HG03066 (cell line): Measurements from ENCODE around the gene ROPN1L.

Experiments used
- ATAC-seq: cut with Tn5 transposase; IDR thresholded peaks from one replicate; pipeline ENCODE4 v1.9.1; 2021; ENCODE audit warnings: low read depth; ENCODE audit not compliant: unreplicated experiment

ROPN1L gene

GRCh38 chr5:10456583-10457420 is 15.1 kb downstream of the ROPN1L start:
- no peak for ATAC-seq

GRCh38 chr5:10457682-10458574 is 16.2 kb downstream of the ROPN1L start:
- no peak for ATAC-seq

- ATAC-seq = no peak
These were observed 17.7 kb downstream of the ROPN1L start for GRCh38 chr5:10459080-10460055.

GRCh38 chr5:10460252-10460906 is 18.7 kb downstream of the ROPN1L start:
- no peak for ATAC-seq

DNA sequence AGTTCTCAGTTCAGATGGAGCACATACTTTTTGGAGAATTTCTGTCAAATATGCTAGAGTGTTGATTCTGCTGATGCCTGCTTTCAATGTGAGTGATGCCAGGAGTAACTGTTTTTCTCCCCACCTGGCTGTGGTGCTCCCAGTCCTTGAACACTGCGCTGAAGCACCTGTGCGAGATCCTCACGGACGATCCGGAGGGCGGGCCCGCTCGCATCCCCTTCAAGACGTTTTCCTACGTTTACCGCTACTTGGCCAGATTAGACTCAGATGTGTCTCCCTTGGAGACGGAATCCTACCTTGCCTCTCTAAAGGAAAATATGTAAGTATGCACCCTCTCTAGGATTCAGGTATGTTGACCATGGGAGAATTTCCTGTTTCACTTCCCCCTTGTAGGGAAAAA is 19.4 kb downstream of the ROPN1L start:
- ATAC-seq = no peak

DNA sequence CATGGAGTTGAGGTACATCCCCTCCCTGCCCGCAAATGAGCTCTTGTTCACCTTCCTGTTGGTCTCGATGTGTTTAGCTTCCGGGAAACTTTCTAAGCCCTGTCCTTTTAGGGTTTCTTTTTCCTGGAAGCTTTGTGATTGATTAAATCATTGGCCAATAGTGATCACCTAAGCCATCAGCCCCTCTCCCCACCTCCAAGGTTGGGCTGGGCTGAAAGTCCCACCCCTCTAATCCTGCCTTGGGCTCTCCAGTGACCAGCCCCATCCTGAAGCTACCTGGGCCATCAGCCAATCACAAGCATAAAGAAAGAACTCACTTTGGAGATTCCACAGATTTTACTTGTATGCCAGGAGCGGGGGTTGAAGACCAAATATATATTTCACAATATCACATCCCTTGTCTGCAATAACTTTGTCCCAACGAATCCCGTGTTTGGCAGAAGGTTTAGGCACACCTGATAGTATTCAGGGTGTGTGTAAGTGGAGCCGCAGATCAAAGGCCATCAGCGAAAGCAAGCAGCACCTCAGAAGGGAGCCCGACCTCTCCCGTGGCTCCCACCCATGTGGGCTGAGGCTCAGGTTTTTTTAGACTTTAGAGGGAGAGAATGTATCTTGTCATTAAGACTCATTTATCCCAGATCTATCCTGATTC is 20.4 kb downstream of the ROPN1L start:
- ATAC-seq = no peak

DNA sequence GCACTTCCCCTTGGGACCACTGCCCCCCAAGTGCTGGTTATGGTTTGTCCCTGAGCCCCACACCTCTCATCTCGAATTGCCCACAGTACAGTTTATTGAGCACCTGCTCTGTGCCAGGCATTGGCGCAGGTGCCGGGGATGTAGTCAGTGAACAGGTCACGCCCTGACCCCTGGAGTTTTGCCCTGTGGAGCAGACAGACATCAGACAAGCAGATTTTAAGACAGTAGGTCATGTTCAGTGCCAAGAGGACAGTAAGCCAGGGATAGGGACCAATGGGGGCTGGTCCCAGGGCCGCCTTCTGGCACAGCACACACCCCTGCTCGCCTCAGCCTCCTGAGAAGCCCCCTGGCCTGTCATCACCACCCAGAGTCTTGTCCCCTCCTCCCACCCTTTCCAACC is 21.9 kb downstream of the ROPN1L start:
- ATAC-seq = no peak

DNA sequence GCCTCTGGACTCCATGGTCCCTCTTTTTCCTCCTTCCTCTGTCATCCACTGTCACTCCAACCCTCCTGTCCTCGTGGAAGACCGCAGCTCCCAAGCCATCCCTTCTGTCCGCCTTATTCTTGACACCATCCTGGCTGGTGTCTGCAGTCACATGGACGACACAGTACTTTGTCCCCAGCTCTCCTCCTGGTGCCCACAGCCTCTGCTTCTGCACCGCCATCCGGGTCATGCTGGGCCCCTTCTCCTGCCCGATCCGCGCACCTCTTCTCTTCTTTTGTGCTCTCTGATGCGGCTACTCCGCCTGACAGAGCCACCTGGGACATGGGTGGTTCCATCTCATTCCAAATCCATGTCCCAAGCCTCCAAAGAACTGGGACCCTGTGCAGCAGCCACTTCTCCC is 22.5 kb downstream of the ROPN1L start:
- no peak for ATAC-seq

- no peak for ATAC-seq
These were observed 24.0 kb downstream of the ROPN1L start for GRCh38 chr5:10465726-10466125.

DNA sequence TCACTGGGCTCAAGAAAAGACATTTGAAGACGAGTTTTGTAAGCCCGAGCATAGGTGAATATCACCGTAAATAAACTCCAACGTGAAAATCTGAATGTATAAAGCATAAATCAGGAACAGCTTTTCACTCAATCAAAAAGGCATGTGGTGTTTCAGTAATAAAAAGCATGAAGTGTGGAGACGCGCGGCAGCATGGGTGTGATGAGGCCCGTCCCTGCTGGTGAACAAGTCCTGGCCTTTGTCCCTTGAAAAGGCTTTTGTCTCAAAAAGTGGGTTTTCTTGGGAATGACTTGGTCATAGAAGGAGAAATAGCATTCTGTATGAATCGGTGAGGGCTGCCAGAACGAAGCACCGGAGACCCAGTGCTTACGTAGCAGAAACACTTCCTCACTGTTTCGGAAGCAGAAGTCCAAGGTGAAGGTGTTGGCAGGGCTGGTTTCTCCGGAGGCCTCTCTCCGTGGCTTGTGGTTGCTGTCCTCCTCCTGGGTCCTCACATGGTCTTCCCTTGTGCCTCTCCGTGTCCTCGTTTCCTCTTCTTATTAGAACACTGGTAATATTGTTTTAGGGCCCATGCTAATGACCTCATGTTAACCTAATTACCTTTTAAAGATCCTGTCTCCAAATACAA is 24.9 kb downstream of the ROPN1L start:
- ATAC-seq = no peak

DNA sequence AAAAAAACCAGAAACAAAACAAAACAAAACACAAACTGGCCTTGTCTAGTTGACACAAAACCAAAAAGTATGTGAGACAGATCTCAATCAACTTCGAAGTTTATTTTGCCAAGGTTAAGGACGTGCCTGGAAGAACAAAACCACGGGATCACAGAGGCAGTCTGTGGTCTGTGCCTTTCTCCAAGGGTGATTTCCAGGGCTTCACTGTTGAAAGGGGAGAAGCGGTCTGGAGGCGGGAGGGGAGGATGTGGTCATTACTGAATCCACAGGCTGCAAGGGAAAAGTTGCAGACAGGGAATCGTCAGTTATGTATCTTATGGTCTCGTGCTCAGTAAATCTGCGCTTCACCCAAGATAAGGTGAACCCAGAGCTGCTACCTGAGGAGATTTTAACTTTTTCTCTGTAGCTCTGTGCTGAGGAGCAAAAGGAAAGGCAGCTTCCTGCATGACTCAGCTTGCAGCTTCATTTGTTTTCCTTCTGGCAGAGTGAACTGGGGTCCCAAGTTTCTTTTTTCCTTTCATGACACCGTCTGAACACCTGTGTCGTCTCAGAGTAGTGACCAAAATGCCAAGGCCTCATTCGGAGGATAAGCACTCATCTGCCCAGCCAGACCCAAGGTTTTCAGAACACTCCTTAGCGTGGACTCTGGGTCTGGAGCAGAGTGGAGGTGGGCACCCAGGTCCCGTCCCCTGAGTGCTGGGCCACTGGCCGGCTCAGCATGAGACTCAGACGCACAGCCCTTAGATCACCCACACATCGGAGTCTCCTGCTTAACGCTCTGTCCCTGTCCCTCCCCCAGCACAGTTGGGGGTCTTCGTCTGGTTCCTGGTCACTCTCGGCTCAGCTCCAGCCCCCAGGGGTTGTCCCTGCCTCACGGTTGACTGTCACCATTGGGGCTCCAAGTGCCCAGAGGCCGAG is 25.9 kb downstream of the ROPN1L start:
- no peak for ATAC-seq

DNA sequence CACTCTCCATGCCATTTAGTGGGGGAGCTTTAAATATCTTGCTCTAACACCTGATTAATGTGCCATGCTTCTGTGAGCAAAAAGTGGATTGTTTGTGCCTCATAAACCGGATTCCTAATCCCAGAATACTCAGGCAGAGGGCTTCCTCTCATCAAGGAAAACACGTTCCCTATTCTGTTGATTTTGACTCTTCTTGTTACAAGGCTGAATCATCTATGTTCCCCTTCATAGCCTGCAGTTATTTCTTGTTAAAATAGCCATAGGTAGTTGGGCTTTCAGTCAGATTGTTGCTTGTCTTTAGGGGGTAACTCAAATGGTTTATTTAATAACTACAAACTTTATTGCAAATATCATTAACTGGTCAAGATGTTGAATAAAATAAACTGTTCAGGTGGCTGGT is 26.6 kb downstream of the ROPN1L start:
- no peak for ATAC-seq

GRCh38 chr5:10469253-10470050 is 27.8 kb downstream of the ROPN1L start:
- ATAC-seq = no peak

GRCh38 chr5:10470669-10471068 is 29.0 kb downstream of the ROPN1L start:
- ATAC-seq = no peak

GRCh38 chr5:10471677-10472076 is 30.0 kb downstream of the ROPN1L start:
- no peak for ATAC-seq

- no peak for ATAC-seq
These were observed 32.9 kb downstream of the ROPN1L start for GRCh38 chr5:10474521-10475075.
